ENCODE results near the gene NRL.

DNA sequence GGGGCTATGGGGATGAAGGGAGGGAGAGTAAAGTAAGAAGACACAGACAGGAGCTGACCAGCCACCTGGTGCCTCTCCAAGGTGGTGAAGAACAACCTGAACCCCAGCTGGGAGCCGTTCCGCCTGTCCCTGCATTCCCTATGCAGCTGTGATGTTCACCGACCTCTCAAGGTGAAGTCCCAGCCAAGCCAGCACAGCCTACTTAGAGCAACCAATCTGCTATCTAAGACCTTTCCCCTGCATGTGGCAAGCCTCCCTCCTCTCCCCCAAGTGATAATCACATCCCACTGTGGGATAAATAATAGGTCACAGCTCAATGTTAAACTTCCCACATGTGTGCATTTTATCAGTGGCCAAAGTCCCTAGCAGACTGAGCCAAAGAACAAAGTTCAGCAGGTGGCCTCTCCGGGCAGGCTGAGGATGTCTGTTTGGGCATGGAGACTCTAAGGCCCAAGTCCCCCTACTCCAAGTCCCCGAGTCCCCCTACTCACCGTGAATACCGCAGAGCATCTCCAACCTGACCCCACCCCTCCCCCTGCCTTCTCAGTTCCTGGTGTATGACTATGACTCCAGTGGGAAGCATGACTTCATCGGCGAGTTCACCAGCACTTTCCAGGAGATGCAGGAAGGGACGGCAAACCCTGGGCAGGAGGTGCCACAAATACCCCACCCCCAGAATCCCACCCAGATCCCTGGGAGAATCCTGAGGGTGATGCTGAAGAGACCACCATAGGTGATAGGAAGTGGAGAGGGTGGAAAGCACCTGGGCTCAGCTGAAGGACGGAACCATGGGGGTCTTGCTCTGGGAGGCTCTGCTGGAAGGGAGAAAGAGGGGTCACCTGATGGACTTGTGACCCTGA, 39.9 kb downstream of the NRL start:
- TF ChIP-seq CTCF (IDR thresholded peaks at IDR 0.05) (no peak), ZFX (IDR thresholded peaks at IDR 0.05; ENCODE audit: borderline replicate concordance) (no peak)

All from 22Rv1 (cell line).